Measurements from ENCODE around the gene UBP1.

UBP1 gene

GRCh38 chr3:33395900-33396299, 44.3 kb downstream of the UBP1 start:
- Histone ChIP-seq H3K4ac (ENCODE audit: low read length) (no peak overlapping the region), H3K4me1 (ENCODE audit: control insufficient read depth in 2 of 2, insufficient read depth in 1 of 2, low read depth in 1 of 2, low read length in 2 of 2) (no peaks in the 10 kb centered on the region), H3K27ac (replicated peaks; ENCODE audit: low read length) (no peak overlapping the region), H2AFZ (ENCODE audit: low read length) (no peak overlapping the region), H4K8ac (ENCODE audit: low read depth, low read length) (no peak overlapping the region), H3K4me3 (ENCODE audit: low read length in 2 of 2) (no peak overlapping the region), H3K18ac (ENCODE audit: low read length) (no peak overlapping the region), H3K79me1 (ENCODE audit: low read depth, low read length) (no peaks in the 10 kb centered on the region), H2BK5ac (ENCODE audit: low read length) (no peak overlapping the region), H2BK120ac (ENCODE audit: low read depth, low read length) (no peak overlapping the region), H3K9me3 (replicated peaks in 1 of 2; ENCODE audit: control insufficient read depth in 2 of 2, insufficient read depth in 1 of 2, low read depth in 1 of 2, low read length in 2 of 2) (no peaks in the 10 kb centered on the region), H3K9ac (ENCODE audit: low read depth, low read length, poor library complexity) (no peak overlapping the region), H3K23ac (ENCODE audit: low read depth, low read length, poor library complexity) (no peak overlapping the region), H2BK12ac (ENCODE audit: low read length) (no peak overlapping the region), H3K27me3 (ENCODE audit: control insufficient read depth in 3 of 3, insufficient read depth in 3 of 3, low read depth in 1 of 3, low read length in 3 of 3) (no peaks in the 10 kb centered on the region), H3K36me3 (replicated peaks in 1 of 2; ENCODE audit: control insufficient read depth in 2 of 2, insufficient read depth in 2 of 2, low read length in 2 of 2) (peaks cover 26 to 100% of the 10 kb centered on the region in 2 donors), H2AK5ac (ENCODE audit: low read depth, low read length) (no peak overlapping the region), H2BK15ac (ENCODE audit: low read length) (no peak overlapping the region), H4K91ac (ENCODE audit: low read depth, low read length, poor library complexity) (no peak overlapping the region), H3K14ac (ENCODE audit: low read length) (no peak overlapping the region), H3K4me2 (ENCODE audit: insufficient read depth, low read length, poor library complexity, severe bottlenecking) (no peak overlapping the region)
- WGBS, 2 donors (ENCODE audit: extremely low coverage in 2 of 2, insufficient read length in 2 of 2, insufficient replicate concordance in 1 of 2) = no CpG with 5 or more reads among the region's 7 CpGs
- DNase-seq (ENCODE audit: low spot score) = no peak

- H3K36me3 ChIP-seq (replicated peaks in 1 of 2; ENCODE audit: control insufficient read depth in 2 of 2, insufficient read depth in 2 of 2, low read length in 2 of 2) = peaks cover 31 to 100% of the 10 kb centered on the region in 2 donors
- no peak overlapping the region for H3K23ac ChIP-seq (ENCODE audit: low read depth, low read length, poor library complexity)
- no peak for DNase-seq (ENCODE audit: low spot score)
- no peak overlapping the region for H2BK12ac ChIP-seq (ENCODE audit: low read length)
- H3K4me3 ChIP-seq (ENCODE audit: low read length in 2 of 2) = no peak overlapping the region
- H3K27me3 ChIP-seq (ENCODE audit: control insufficient read depth in 3 of 3, insufficient read depth in 3 of 3, low read depth in 1 of 3, low read length in 3 of 3) = no peaks in the 10 kb centered on the region
- no peaks in the 10 kb centered on the region for H3K9me3 ChIP-seq (replicated peaks in 1 of 2; ENCODE audit: control insufficient read depth in 2 of 2, insufficient read depth in 1 of 2, low read depth in 1 of 2, low read length in 2 of 2)
- H3K9ac ChIP-seq (ENCODE audit: low read depth, low read length, poor library complexity) = no peak overlapping the region
- no peak overlapping the region for H3K14ac ChIP-seq (ENCODE audit: low read length)
- no peak overlapping the region for H2BK5ac ChIP-seq (ENCODE audit: low read length)
- no peaks in the 10 kb centered on the region for H3K4me1 ChIP-seq (ENCODE audit: control insufficient read depth in 2 of 2, insufficient read depth in 1 of 2, low read depth in 1 of 2, low read length in 2 of 2)
- no CpG with 5 or more reads among the region's 1 CpG for WGBS, 2 donors (ENCODE audit: extremely low coverage in 2 of 2, insufficient read length in 2 of 2, insufficient replicate concordance in 1 of 2)
- H2BK120ac ChIP-seq (ENCODE audit: low read depth, low read length) = no peak overlapping the region
- no peak overlapping the region for H4K91ac ChIP-seq (ENCODE audit: low read depth, low read length, poor library complexity)
- no peak overlapping the region for H3K27ac ChIP-seq (replicated peaks; ENCODE audit: low read length)
- no peak overlapping the region for H2AFZ ChIP-seq (ENCODE audit: low read length)
- no peak overlapping the region for H2BK15ac ChIP-seq (ENCODE audit: low read length)
- no peak overlapping the region for H2AK5ac ChIP-seq (ENCODE audit: low read depth, low read length)
- no peak overlapping the region for H3K4ac ChIP-seq (ENCODE audit: low read length)
- H4K8ac ChIP-seq (ENCODE audit: low read depth, low read length) = no peak overlapping the region
- H3K18ac ChIP-seq (ENCODE audit: low read length) = no peak overlapping the region
- no peak overlapping the region for H3K4me2 ChIP-seq (ENCODE audit: insufficient read depth, low read length, poor library complexity, severe bottlenecking)
- no peaks in the 10 kb centered on the region for H3K79me1 ChIP-seq (ENCODE audit: low read depth, low read length)
Measured at GRCh38 chr3:33394403-33395054, 45.7 kb downstream of the UBP1 start.

- H3K23ac ChIP-seq (ENCODE audit: low read depth, low read length, poor library complexity) = no peak overlapping the region
- no peak overlapping the region for H4K8ac ChIP-seq (ENCODE audit: low read depth, low read length)
- no peaks in the 10 kb centered on the region for H3K4me1 ChIP-seq (ENCODE audit: control insufficient read depth in 2 of 2, insufficient read depth in 1 of 2, low read depth in 1 of 2, low read length in 2 of 2)
- H3K14ac ChIP-seq (ENCODE audit: low read length) = no peak overlapping the region
- no peak overlapping the region for H3K9ac ChIP-seq (ENCODE audit: low read depth, low read length, poor library complexity)
- H2BK120ac ChIP-seq (ENCODE audit: low read depth, low read length) = no peak overlapping the region
- no peak overlapping the region for H2BK15ac ChIP-seq (ENCODE audit: low read length)
- no peaks in the 10 kb centered on the region for H3K27me3 ChIP-seq (ENCODE audit: control insufficient read depth in 3 of 3, insufficient read depth in 3 of 3, low read depth in 1 of 3, low read length in 3 of 3)
- H4K91ac ChIP-seq (ENCODE audit: low read depth, low read length, poor library complexity) = no peak overlapping the region
- DNase-seq (ENCODE audit: low spot score) = no peak
- no peak overlapping the region for H2BK12ac ChIP-seq (ENCODE audit: low read length)
- no peak overlapping the region for H2AFZ ChIP-seq (ENCODE audit: low read length)
- H2BK5ac ChIP-seq (ENCODE audit: low read length) = no peak overlapping the region
- no peak overlapping the region for H3K18ac ChIP-seq (ENCODE audit: low read length)
- H3K9me3 ChIP-seq (replicated peaks in 1 of 2; ENCODE audit: control insufficient read depth in 2 of 2, insufficient read depth in 1 of 2, low read depth in 1 of 2, low read length in 2 of 2) = no peaks in the 10 kb centered on the region
- WGBS, 2 donors (ENCODE audit: extremely low coverage in 2 of 2, insufficient read length in 2 of 2, insufficient replicate concordance in 1 of 2) = no CpG with 5 or more reads among the region's 4 CpGs
- H3K4ac ChIP-seq (ENCODE audit: low read length) = no peak overlapping the region
- no peaks in the 10 kb centered on the region for H3K79me1 ChIP-seq (ENCODE audit: low read depth, low read length)
- peaks cover 22 to 97% of the 10 kb centered on the region in 2 donors for H3K36me3 ChIP-seq (replicated peaks in 1 of 2; ENCODE audit: control insufficient read depth in 2 of 2, insufficient read depth in 2 of 2, low read length in 2 of 2)
- no peak overlapping the region for H2AK5ac ChIP-seq (ENCODE audit: low read depth, low read length)
- no peak overlapping the region for H3K4me3 ChIP-seq (ENCODE audit: low read length in 2 of 2)
- H3K4me2 ChIP-seq (ENCODE audit: insufficient read depth, low read length, poor library complexity, severe bottlenecking) = no peak overlapping the region
- no peak overlapping the region for H3K27ac ChIP-seq (replicated peaks; ENCODE audit: low read length)
Measured at GRCh38 chr3:33392703-33393125, 47.5 kb downstream of the UBP1 start.

GRCh38 chr3:33392144-33392543, 48.1 kb downstream of the UBP1 start:
- Histone ChIP-seq H3K4me3 (ENCODE audit: low read length in 2 of 2) (no peak overlapping the region), H2BK15ac (ENCODE audit: low read length) (no peak overlapping the region), H3K9me3 (replicated peaks in 1 of 2; ENCODE audit: control insufficient read depth in 2 of 2, insufficient read depth in 1 of 2, low read depth in 1 of 2, low read length in 2 of 2) (no peaks in the 10 kb centered on the region), H2AFZ (ENCODE audit: low read length) (no peak overlapping the region), H3K27me3 (ENCODE audit: control insufficient read depth in 3 of 3, insufficient read depth in 3 of 3, low read depth in 1 of 3, low read length in 3 of 3) (no peaks in the 10 kb centered on the region), H2BK120ac (ENCODE audit: low read depth, low read length) (no peak overlapping the region), H2AK5ac (ENCODE audit: low read depth, low read length) (no peak overlapping the region), H3K27ac (replicated peaks; ENCODE audit: low read length) (no peak overlapping the region), H3K18ac (ENCODE audit: low read length) (no peak overlapping the region), H4K8ac (ENCODE audit: low read depth, low read length) (no peak overlapping the region), H3K23ac (ENCODE audit: low read depth, low read length, poor library complexity) (no peak overlapping the region), H2BK5ac (ENCODE audit: low read length) (no peak overlapping the region), H3K4me1 (ENCODE audit: control insufficient read depth in 2 of 2, insufficient read depth in 1 of 2, low read depth in 1 of 2, low read length in 2 of 2) (no peaks in the 10 kb centered on the region), H3K4me2 (ENCODE audit: insufficient read depth, low read length, poor library complexity, severe bottlenecking) (no peak overlapping the region), H3K14ac (ENCODE audit: low read length) (no peak overlapping the region), H3K36me3 (replicated peaks in 1 of 2; ENCODE audit: control insufficient read depth in 2 of 2, insufficient read depth in 2 of 2, low read length in 2 of 2) (peaks cover 22 to 96% of the 10 kb centered on the region in 2 donors), H3K9ac (ENCODE audit: low read depth, low read length, poor library complexity) (no peak overlapping the region), H2BK12ac (ENCODE audit: low read length) (no peak overlapping the region), H4K91ac (ENCODE audit: low read depth, low read length, poor library complexity) (no peak overlapping the region), H3K79me1 (ENCODE audit: low read depth, low read length) (no peaks in the 10 kb centered on the region), H3K4ac (ENCODE audit: low read length) (no peak overlapping the region)
- DNase-seq (ENCODE audit: low spot score) = no peak
- WGBS, 2 donors (ENCODE audit: extremely low coverage in 2 of 2, insufficient read length in 2 of 2, insufficient replicate concordance in 1 of 2) = no CpG with 5 or more reads among the region's 4 CpGs
